Measurements from ENCODE around the gene FAM174C.

GRCh38 chr19:1244693-1245451 is 30.5 kb upstream of the FAM174C start:
- TF ChIP-seq CTCF (IDR thresholded peaks at IDR 0.05) (no peak), POLR2A (IDR thresholded peaks at IDR 0.05) (no peak)
